Measurements from ENCODE around the gene NR1D1.

The NR1D1 gene

GRCh38 chr17:40063901-40064531, 36.4 kb downstream of the NR1D1 start:
- DNase-seq (ENCODE audit: low read depth in 4 of 4, low spot score in 1 of 4) = no peak

- no peak for DNase-seq (ENCODE audit: low read depth in 4 of 4, low spot score in 1 of 4)
Measured at GRCh38 chr17:40063187-40063771, 37.1 kb downstream of the NR1D1 start.

- DNase-seq (ENCODE audit: low read depth in 4 of 4, low spot score in 1 of 4) = peak in 3 of 4 experiments; percentile 32 to 61 (median 46)
Measured at GRCh38 chr17:40062329-40063186, 37.8 kb downstream of the NR1D1 start, which contains the start of gene THRA. Gene THRA (plus strand): TSS chr17:40062965. CDS start chr17:40074489, 11,524 bp downstream.

GRCh38 chr17:40061609-40062038, 38.8 kb downstream of the NR1D1 start:
- no peak for DNase-seq (ENCODE audit: low read depth in 4 of 4, low spot score in 1 of 4)

DNA sequence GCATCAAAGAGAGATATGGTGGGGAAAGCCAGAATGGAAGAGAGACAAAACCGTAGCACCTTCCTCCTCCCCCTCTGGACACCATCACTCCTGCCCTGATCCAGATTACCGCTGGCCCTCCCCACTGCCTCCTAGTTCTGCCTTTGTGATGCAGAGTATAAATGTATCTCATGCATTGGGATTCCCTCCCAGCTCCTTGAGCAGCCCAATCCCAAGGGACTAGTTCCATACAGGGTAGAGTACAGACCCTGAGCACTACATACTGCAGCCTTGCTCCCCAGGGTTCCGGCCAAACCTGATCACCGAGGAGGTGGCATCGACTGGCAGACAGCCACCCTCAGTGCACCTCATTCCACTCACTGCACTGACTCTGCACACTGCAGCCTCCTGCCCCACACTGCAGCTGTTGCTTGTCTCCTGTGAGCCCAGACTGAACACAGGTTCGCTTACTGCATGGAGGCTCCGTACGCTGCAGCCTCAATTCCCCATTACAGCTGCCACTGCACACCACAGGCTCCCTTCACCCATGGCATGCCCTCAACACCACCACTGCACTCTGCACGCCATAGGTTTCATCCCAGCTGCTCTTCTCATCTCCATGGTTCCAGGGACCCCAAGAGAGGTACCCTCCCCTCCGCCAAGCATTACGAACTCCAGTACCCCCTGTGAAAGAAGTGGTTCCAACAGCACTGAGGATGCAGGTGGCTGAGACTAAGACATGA, 39.3 kb downstream of the NR1D1 start:
- DNase-seq (ENCODE audit: low read depth in 4 of 4, low spot score in 1 of 4) = no peak

GRCh38 chr17:40059729-40060475, 40.5 kb downstream of the NR1D1 start:
- no peak for DNase-seq (ENCODE audit: low read depth in 4 of 4, low spot score in 1 of 4)

GRCh38 chr17:40058865-40059264, 41.5 kb downstream of the NR1D1 start:
- no peak for DNase-seq (ENCODE audit: low read depth in 4 of 4, low spot score in 1 of 4)

DNA sequence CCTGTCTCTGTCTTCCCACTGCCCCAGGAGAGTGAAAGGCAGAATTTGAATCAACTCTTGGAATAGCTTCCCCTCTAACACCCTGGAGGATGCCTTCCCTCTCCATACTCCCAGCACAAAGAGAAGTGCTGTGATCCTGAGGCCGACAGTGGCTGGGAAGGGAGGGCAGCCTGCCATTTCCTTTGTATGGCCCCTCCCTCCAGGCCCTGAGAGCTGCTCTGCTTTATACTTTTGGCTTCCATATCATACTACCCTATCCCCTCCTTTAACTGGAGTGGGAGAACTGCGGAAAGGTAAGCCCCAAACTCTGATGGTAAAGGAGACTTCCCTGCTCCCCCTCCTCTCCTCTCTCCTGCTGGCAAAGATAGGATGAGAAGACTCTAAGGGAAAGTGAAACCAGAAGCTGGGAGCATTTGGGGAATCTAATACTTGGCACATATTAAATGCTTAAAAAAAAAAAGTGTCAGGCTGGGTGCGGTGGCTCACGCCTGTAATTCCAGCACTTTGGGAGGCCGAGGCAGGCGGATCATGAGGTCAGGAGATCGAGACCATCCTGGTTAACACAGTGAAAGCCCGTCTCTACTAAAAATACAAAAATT, 42.1 kb downstream of the NR1D1 start:
- DNase-seq (ENCODE audit: low read depth in 4 of 4, low spot score in 1 of 4) = no peak

- no peak for DNase-seq (ENCODE audit: low read depth in 4 of 4, low spot score in 1 of 4)
Measured at GRCh38 chr17:40056379-40057015, 43.9 kb downstream of the NR1D1 start.

Data from stimulated activated CD4-positive, alpha-beta T cell treated with anti-CD3 and anti-CD28 coated beads, Interleukin-1b, Interleukin-23, amount 100 ng/mL, for 24 hours (primary cell).